SK-N-SH (cell line): ENCODE data around the gene TOMM40L. TPM values are rescaled to one million over a fixed set of nuclear protein-coding genes. Genes with fewer than 3 reads are reported as not detected.

Experiments used
- CTCF ChIA-PET: fragments of 300-600, 350-600 bp; formaldehyde crosslinking; extraction: SDS; loops from one replicate; lab custom pipeline; 2021; lab: Yijun Ruan, JAX
- POLR2A ChIA-PET: fragments of 350-600 bp; sonication (Branson Sonifier 250); formaldehyde crosslinking; extraction: SDS; loops from one replicate; lab custom pipeline; 2020; ENCODE audit warnings: antibody characterized with exemption, inconsistent platforms; lab: Yijun Ruan, JAX
- DNase-seq: peaks from one replicate; pipeline ENCODE4 v3.0.0; 2012
- H2AFZ ChIP-seq: fragments of 200-600 bp; sonication (generic); 2 replicates; pipeline ENCODE4 v1.8.1; 2016; ENCODE audit warnings: antibody characterized with exemption, mild to moderate bottlenecking, low read depth
- H3F3A ChIP-seq: fragments of 200-600 bp; sonication (generic); replicated peaks from 2 replicates; pipeline ENCODE3; 2016; ENCODE audit warnings: antibody characterized with exemption, mild to moderate bottlenecking; ENCODE audit not compliant: insufficient read depth
- H3K27ac ChIP-seq, 2 experiments: fragments of 200-500 bp in 1 of 2; fragments of 200-600 bp in 1 of 2; sonication (Bioruptor generic) in 1 of 2; sonication (generic), shearing (Covaris generic) in 1 of 2; 2 replicates each; pipeline versions ENCODE4 v1.5.1 to v1.6.1; 2014 to 2016; ENCODE audit warnings: low read depth in 2 of 2, inconsistent platforms in 1 of 2, low read length in 1 of 2, mild to moderate bottlenecking in 1 of 2, mixed read lengths in 1 of 2
- H3K27me3 ChIP-seq: fragments of 200-600 bp; sonication (generic), shearing (Covaris generic); 2 replicates; pipeline ENCODE4 v1.6.1; 2016; ENCODE audit warnings: mixed run types; ENCODE audit not compliant: insufficient read depth
- H3K36me3 ChIP-seq, 2 experiments: fragments of 200-500 bp in 1 of 2; fragments of 200-600 bp in 1 of 2; sonication (Bioruptor generic) in 1 of 2; sonication (generic) in 1 of 2; replicated peaks in 1 of 2; 2 replicates each; pipeline versions ENCODE3 to v1.5.1; 2014 to 2016; ENCODE audit warnings: low read length in 1 of 2, mild to moderate bottlenecking in 1 of 2; ENCODE audit not compliant: insufficient read depth in 2 of 2, control insufficient read depth in 1 of 2
- H3K4me1 ChIP-seq, 2 experiments: fragments of 200-500 bp in 1 of 2; fragments of 200-600 bp in 1 of 2; sonication (Bioruptor generic) in 1 of 2; sonication (generic), shearing (Covaris generic) in 1 of 2; 2 replicates each; pipeline versions ENCODE4 v1.5.1 to v1.6.1; 2014 to 2016; ENCODE audit warnings: low read depth in 1 of 2, low read length in 1 of 2, mixed run types in 1 of 2; ENCODE audit not compliant: insufficient read depth in 2 of 2, control insufficient read depth in 1 of 2
- H3K4me2 ChIP-seq: fragments of 200-600 bp; sonication (generic), shearing (Covaris generic); 2 replicates; pipeline ENCODE4 v1.6.1; 2017; ENCODE audit warnings: mixed run types
- H3K4me3 ChIP-seq, 2 experiments: fragments of 200-500 bp in 1 of 2; fragments of 200-600 bp in 1 of 2; sonication (Bioruptor generic) in 1 of 2; sonication (generic), shearing (Covaris generic) in 1 of 2; 2 replicates each; pipeline versions ENCODE4 v1.5.1 to v1.8.1; 2014 to 2016; ENCODE audit warnings: low read depth in 2 of 2, inconsistent platforms in 1 of 2, low read length in 1 of 2, mild to moderate bottlenecking in 1 of 2, mixed read lengths in 1 of 2, moderate library complexity in 1 of 2
- H3K79me2 ChIP-seq: fragments of 200-600 bp; sonication (generic); 2 replicates; pipeline ENCODE4 v1.8.1; 2017; ENCODE audit warnings: mild to moderate bottlenecking; ENCODE audit not compliant: insufficient read depth
- H3K9ac ChIP-seq: fragments of 200-600 bp; sonication (generic); 2 replicates; pipeline ENCODE4 v1.6.1; 2017; ENCODE audit warnings: mixed run types
- H3K9me2 ChIP-seq: fragments of 200-600 bp; sonication (generic); 2 replicates; pipeline ENCODE4 v1.6.1; 2017; ENCODE audit warnings: mixed run types
- H3K9me3 ChIP-seq: fragments of 200-600 bp; sonication (generic); 2 replicates; pipeline ENCODE4 v1.6.1; 2017; ENCODE audit warnings: mixed run types, mild to moderate bottlenecking, moderate library complexity
- H4K20me1 ChIP-seq: fragments of 200-600 bp; sonication (generic); 2 replicates; pipeline ENCODE4 v1.6.1; 2017; ENCODE audit warnings: mild to moderate bottlenecking, mixed run types; ENCODE audit not compliant: insufficient read depth
- CHD2 ChIP-seq: fragments of 150-350 bp; IDR thresholded peaks from 2 replicates; pipeline ENCODE4 v1.6.1; 2018; ENCODE audit warnings: low read length; ENCODE audit not compliant: partially characterized antibody
- ELF1 ChIP-seq: IDR thresholded peaks from 2 replicates; pipeline ENCODE4 v1.4.0; 2012
- EZH2phosphoT487 ChIP-seq: fragments of 200-600 bp; sonication (generic); IDR thresholded peaks from 2 replicates; pipeline ENCODE4 v1.6.1; 2017; ENCODE audit warnings: low read depth, mixed run types, mild to moderate bottlenecking, antibody characterized with exemption, moderate library complexity, borderline replicate concordance
- FOXJ3 ChIP-seq: sonication (generic); formaldehyde crosslinking; IDR thresholded peaks from 2 replicates; pipeline ENCODE4 v1.5.1; 2020; ENCODE audit warnings: mild to moderate bottlenecking, missing genetic modification reagents
- FOXM1 ChIP-seq: IDR thresholded peaks from 2 replicates; pipeline ENCODE4 v1.4.0; 2012; ENCODE audit warnings: low read depth, mild to moderate bottlenecking
- GABPA ChIP-seq: IDR thresholded peaks from 2 replicates; pipeline ENCODE4 v1.4.0; 2012; ENCODE audit warnings: low read depth, mild to moderate bottlenecking
- GATA2 ChIP-seq: sonication (generic); formaldehyde crosslinking; IDR thresholded peaks from 2 replicates; pipeline ENCODE4 v1.5.0; 2020; ENCODE audit warnings: mild to moderate bottlenecking, missing genetic modification reagents
- MXI1 ChIP-seq: IDR thresholded peaks from 2 replicates; pipeline ENCODE4 v1.6.1; 2012; ENCODE audit warnings: mild to moderate bottlenecking, low read depth, low read length, improper control_type of control experiment
- NRF1 ChIP-seq: IDR thresholded peaks from 2 replicates; pipeline ENCODE4 v1.6.1; 2012; ENCODE audit warnings: low read depth, mild to moderate bottlenecking, low read length
- POLR2AphosphoS5 ChIP-seq: IDR thresholded peaks from 2 replicates; pipeline ENCODE4 v1.6.1; 2012; ENCODE audit warnings: low read depth, low read length
- RCOR1 ChIP-seq: fragments of 150-350 bp; IDR thresholded peaks from 2 replicates; pipeline ENCODE4 v1.6.1; 2017; ENCODE audit warnings: antibody characterized with exemption, low read length
- REST ChIP-seq: IDR thresholded peaks from 2 replicates; pipeline ENCODE4 v1.6.1; 2012; ENCODE audit warnings: mild to moderate bottlenecking, low read depth, low read length, moderate library complexity
- SIN3A ChIP-seq: IDR thresholded peaks from 2 replicates; pipeline ENCODE4 v1.6.1; 2012; ENCODE audit warnings: low read depth, mild to moderate bottlenecking, low read length, moderate library complexity, borderline replicate concordance
- SMC3 ChIP-seq: IDR thresholded peaks from 2 replicates; pipeline ENCODE4 v1.6.1; 2012; ENCODE audit warnings: low read depth, low read length, improper control_type of control experiment
- TAF1 ChIP-seq: IDR thresholded peaks from 2 replicates; pipeline ENCODE4 v1.6.1; 2012; ENCODE audit warnings: low read depth, mild to moderate bottlenecking, low read length, moderate library complexity, borderline replicate concordance
- TCF12 ChIP-seq: IDR thresholded peaks from 2 replicates; pipeline ENCODE4 v1.4.0; 2012
- USF1 ChIP-seq: IDR thresholded peaks from 2 replicates; pipeline ENCODE4 v1.4.0; 2012; ENCODE audit warnings: low read depth, borderline replicate concordance
- USF2 ChIP-seq: fragments of 150-350 bp; IDR thresholded peaks from 2 replicates; pipeline ENCODE4 v1.6.1; 2017; ENCODE audit warnings: antibody characterized with exemption, low read length, low read depth, borderline replicate concordance
- WGBS: methylation state at CpG from one replicate; pipeline ENCODE4 v1.1.6; 2017; ENCODE audit warnings: low lambda C conversion rate; 5-methylcytosine and 5-hydroxymethylcytosine counted together
- polyA plus RNA-seq, 3 experiments: library from polyadenylated mRNA; depleted of rRNA; stranded (reverse); fragments of >200 nt; gene quantifications; 2 replicates each; pipeline ENCODE4 v1.2.3, GENCODE V29; 2012

Gene TOMM40L
- polyA plus RNA-seq, 1 of the 3 experiments (the other 2 are of a cell fraction), result 9.7 TPM

- WGBS, result 54% methylated on average over 6 of the region's 7 CpGs
- H3K9ac ChIP-seq, result peak overlapping the region; percentile 25; the same call in 1 of the 2 replicates
- no peak for DNase-seq
- ChIA-PET CTCF (interaction anchor here (1.2 to 6.0 kb wide), 5 partner anchors 9 to 165 kb away, joined by 3 to 32 read pairs (median 4); partner anchors contain the start of genes NDUFS2 and TOMM40L), POLR2A (interaction anchor here (1.6 kb wide), 1 partner anchor 15 kb away, joined by 4 read pairs; the partner anchor contains the start of gene NDUFS2)
- no peaks in the 10 kb centered on the region for H3K9me2 ChIP-seq
- H3K4me3 ChIP-seq, result no peak overlapping the region
- H4K20me1 ChIP-seq, result no peaks in the 10 kb centered on the region
- H3K36me3 ChIP-seq, result peaks cover 23 to 25% of the 10 kb centered on the region in 2 experiments
- H3F3A ChIP-seq, result no peaks in the 10 kb centered on the region
- H3K79me2 ChIP-seq, result no peaks in the 10 kb centered on the region
- H3K9me3 ChIP-seq, result no peaks in the 10 kb centered on the region
- peak overlapping the region; percentile 71; the same call in 1 of the 2 replicates for H2AFZ ChIP-seq
- no peaks in the 10 kb centered on the region; a peak in 1 of 4 replicates for H3K4me1 ChIP-seq
- H3K27ac ChIP-seq, result peak overlapping the region in 1 of 2 experiments; percentile 43; a peak in 2 of 4 replicates
- H3K27me3 ChIP-seq, result no peaks in the 10 kb centered on the region
- no peak overlapping the region for H3K4me2 ChIP-seq
- TF ChIP-seq FOXJ3 (CRISPR knock-in tag) (no peak), SIN3A (no peak), RCOR1 (no peak), CHD2 (no peak), USF1 (no peak), ELF1 (no peak), EZH2phosphoT487 (no peak), TAF1 (no peak), REST (no peak), NRF1 (no peak), GABPA (no peak)
Observed at GRCh38 chr1:161216945-161217712, 8.7 kb upstream of the TOMM40L start.

GRCh38 chr1:161217831-161218230, 8.0 kb upstream of the TOMM40L start:
- POLR2A ChIA-PET, result no interaction called here
- TF ChIP-seq USF2, result no peak
- TF ChIP-seq POLR2AphosphoS5, result no peak
- TF ChIP-seq SMC3, result no peak
- no peak for TF ChIP-seq FOXM1
- no peak for TF ChIP-seq GATA2
- TF ChIP-seq MXI1, result no peak
- no peak for TF ChIP-seq TCF12
- TF ChIP-seq EZH2phosphoT487, result no peak
- Histone ChIP-seq H4K20me1 (no peaks in the 10 kb centered on the region), H3K9ac (no peak overlapping the region), H2AFZ (no peak overlapping the region), H3K4me1 (no peaks in the 10 kb centered on the region; a peak in 1 of 4 replicates), H3K27me3 (no peaks in the 10 kb centered on the region), H3K27ac (no peak overlapping the region; a peak in 1 of 4 replicates), H3K79me2 (no peaks in the 10 kb centered on the region), H3K9me3 (no peaks in the 10 kb centered on the region), H3F3A (no peaks in the 10 kb centered on the region), H3K4me2 (no peak overlapping the region), H3K4me3 (no peak overlapping the region), H3K36me3 (peaks cover 16 to 19% of the 10 kb centered on the region in 2 experiments), H3K9me2 (no peaks in the 10 kb centered on the region)
- 81% methylated on average over 6 of the region's 6 CpGs for WGBS
- CTCF ChIA-PET, result interaction anchor here (1.2 to 6.0 kb wide), 4 partner anchors 8 to 164 kb away, joined by 3 to 40 read pairs (median 18); partner anchors contain the start of genes NDUFS2 and TOMM40L
- DNase-seq, result no peak
